Fibroblast of skin of abdomen (primary cell): Measurements from ENCODE around the gene MSH6.
A peak's percentile ranks its signal among the peaks of the same experiment; 100 is the strongest.

Experiments used
- DNase-seq: peaks from one replicate; pipeline ENCODE4 v3.0.0-alpha.2; 2013

The MSH6 gene

DNA sequence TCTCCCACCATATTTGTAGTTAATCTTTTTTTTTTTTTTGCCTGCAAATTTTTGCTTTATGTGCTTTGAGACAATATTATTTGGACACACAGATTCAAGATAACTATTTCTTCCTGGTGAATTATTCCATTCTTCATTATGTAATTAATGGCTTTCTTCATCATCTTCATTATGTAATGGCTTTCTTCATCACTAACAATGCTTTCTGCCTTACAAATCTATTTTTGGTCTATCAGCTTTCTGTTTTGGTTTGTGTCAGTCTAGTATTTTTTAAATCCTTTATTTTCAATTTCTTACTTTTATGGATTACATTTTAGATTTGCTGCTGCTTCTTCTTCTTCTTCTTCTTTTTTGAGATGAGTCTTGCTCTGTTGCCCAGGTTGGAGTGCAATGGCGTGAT is 60.5 kb downstream of the MSH6 start:
- DNase-seq, result no peak

GRCh38 chr2:47844162-47844561 is 61.2 kb downstream of the MSH6 start:
- DNase-seq, result no peak

- DNase-seq, result no peak
Observed at GRCh38 chr2:47849368-47849767, 66.4 kb downstream of the MSH6 start.

DNA sequence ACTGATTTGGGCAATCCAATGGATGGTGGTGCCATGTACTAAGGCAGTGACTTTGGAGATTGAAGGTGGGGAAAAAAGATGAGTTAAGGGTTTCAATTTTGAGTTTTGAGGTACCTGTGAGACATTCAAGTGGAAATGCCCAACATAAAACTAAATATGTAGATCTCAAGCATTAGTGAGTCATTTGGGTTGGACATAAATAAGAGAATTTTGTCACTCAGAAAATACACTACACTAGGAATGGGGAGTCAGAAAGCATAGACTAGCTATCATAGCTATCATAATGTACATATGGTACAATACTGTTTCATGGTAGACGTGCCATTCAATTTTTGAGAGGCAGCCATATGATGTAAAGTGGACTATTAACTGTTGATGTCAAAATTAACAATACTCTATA is 67.3 kb downstream of the MSH6 start:
- no peak for DNase-seq

DNA sequence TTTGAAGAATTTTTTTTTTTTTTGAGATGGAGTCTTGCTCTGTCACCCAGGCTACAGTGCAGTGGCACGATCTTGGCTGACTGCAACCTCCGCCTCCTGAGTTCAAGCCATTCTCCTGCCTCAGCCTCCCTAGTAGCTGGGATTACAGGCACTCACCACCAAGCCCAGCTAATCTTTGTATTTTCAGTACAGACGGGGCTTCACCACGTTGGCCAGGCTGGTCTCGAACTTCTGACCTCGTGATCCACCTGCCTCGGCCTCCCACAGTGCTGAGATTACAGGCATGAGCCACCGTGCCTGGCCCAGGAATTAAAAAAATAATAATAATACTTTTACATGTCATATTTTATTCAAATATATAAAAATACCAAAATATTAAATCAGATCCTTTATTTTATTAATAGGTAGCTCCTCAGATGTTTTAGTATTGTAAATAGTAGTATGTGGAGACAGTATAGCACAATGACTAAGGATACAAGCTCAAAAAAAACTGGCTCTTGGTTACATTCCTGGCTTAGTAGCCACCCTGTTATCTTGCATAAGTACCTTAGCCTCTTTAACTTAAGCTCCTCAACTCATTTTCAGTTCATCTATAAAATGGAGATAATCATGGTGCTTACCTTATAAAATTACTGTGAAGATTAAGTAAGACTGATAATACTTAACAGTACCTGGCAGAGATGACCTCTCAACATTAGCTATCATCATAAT is 70.3 kb downstream of the MSH6 start:
- peak; percentile 28 for DNase-seq
